NOMO-1 treated with DMSO at 0.1 percent for 48 hours (cell line): ENCODE results near the gene THYN1.
"Not testable (repeated sequence)": the region's sequence is repeated elsewhere in the genome, so short reads cannot be mapped to it uniquely, and the experiment has no call there.

ENCODE experiments used
- DNase-seq: peaks from one replicate; lab custom pipeline; 2025; ENCODE audit not compliant: unreplicated experiment; lab: John Stamatoyannopoulos, UW

Gene THYN1

DNA sequence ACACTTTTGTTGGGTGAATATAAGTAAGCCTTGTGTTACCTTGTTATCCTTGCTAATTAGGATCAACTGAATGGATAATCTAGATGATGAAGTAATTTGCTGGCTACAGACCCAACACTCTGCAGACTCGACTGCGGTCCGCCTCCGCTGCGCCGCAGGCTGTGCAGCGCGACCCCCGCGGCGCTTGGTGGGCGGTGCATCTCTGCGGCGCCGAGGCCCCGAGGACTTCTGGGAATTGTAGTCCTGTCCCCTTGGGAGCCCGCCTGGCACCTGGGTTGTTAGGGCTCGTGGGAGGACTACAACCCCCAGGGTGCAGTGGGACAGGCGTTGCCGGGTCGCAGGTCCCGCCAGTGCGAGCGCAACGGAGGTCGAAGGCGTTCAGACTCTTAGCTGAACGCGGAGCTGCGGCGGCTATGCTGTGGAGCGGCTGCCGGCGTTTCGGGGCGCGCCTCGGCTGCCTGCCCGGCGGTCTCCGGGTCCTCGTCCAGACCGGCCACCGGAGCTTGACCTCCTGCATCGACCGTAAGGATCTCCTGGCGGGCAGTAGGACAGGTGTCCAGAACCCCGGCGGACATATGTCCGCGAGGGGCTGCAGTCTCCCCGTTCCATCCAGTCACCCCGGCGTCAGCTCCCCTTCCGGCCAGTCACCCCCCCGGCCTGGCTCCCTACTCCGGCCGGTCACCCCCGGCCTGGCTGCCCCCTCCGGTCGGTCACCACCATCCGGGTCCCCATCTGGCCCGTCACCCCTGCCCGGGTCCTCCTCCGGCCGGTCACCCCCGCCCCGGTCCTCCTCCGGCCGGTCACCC is at the start of gene THYN1, which contains the start of gene ACAD8:
TSS of gene THYN1 (minus strand) at position 165 of the 806 bp plus-strand sequence. CDS start 470 bp downstream, outside the sequence.
TSS of gene ACAD8 (plus strand) at position 381 of the 806 bp plus-strand sequence. CDS start at position 414, 33 bp downstream.
- DNase-seq, result peak; percentile 95

DNA sequence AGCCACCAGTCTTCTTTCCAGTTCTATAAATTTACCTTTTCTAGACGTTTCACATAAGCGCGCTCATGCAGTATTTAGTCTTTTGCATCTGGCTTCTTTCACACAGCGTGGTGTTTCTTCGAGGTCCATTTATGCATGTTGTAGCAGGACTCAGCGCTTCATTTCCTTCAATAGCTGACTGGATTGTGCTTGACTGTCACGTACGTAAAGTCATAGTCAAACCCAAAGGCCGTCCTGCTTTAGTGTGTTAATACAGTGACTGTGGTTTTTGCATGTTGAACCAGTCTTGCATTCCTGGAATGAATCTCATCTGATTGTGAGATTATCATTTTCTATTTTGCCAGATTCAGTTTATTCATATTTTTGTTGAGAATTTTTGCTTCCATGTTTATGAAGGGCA is 41.5 kb upstream of the THYN1 start:
- no peak for DNase-seq

DNA sequence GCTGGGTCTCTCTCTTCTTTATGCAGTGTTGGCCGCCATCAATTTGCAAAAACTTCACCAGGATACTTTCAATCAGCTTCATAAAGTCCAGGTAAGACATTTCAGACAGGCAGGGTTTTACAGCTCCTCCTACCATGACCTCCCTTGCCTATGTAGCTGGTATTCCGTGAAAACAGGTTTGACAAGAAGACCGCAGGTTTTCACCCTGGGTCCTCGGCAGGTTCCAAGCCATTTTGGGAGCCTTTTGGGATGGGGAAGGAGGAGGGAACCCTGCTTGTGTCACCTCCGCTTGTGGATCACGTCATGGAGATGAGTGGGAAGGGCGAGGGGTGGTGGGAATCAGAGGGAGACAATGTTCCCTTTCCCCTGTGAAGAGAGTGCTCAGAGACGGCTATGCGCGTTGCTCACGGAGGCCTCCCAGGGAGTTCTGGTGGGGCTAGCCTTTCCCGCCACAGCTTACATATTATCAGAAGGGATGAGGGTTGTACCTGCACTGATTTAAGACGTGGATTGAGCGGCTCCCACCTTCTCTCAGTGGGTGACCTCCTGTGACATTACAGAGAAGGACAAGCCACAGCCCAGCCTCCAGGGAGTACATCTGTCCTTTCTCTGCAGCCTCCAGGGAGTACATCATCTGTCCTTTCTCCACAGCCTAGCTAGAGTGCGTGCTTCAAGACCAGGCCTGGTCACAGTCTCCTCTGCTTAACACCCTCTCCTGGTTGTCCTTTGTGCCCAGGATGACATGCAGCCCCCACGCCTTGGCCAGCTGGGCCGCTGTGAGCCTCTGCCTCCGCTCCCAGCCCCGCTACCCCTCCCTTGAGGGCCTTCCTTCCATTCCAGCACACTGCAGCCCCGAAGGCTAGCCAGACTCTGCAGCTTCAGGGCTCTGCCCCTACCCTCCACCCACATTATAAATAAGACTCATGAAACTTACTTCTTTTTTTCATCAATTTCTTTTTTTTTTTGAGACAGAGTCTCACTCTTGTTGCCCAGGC is 40.3 kb upstream of the THYN1 start:
- no peak for DNase-seq

DNA sequence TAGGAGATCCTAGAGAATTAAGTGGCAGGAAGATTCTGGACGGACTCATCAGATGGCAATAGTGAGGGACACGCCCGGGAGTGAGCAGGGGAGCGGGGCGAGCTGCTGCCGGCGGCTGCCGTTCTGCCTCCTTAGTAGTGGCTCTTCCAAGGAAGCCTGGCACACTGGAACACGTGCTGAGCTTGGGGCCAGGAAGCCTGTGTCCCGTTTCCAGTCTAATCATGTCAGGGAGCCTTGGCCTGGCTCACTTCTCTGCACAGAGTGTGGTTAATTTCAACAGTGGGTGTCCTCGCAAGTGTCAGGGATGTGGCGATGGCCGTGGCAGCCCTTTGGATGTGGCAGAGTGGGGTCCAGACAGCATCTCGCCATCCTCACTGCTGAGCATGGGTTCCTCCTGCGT is 39.5 kb upstream of the THYN1 start:
- no peak for DNase-seq

DNA sequence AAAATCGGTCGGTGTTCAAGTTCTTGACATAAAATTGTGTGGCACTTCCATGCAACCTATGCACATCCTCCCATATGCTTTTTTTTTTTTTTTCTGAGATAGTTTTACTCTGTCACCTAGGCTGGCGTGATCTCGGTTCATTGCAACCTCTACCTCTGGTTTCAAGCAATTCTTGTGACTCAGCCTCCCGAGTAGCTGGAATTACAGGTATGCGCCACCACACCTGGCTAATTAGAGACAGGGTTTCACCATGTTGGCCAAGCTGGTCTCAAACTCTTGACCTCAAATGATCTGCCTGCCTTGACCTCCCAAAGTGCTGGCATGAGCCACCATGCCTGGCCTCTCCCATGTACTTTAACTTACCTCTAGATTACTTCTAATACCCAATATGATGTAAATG is 38.0 kb upstream of the THYN1 start:
- DNase-seq, result no peak

DNA sequence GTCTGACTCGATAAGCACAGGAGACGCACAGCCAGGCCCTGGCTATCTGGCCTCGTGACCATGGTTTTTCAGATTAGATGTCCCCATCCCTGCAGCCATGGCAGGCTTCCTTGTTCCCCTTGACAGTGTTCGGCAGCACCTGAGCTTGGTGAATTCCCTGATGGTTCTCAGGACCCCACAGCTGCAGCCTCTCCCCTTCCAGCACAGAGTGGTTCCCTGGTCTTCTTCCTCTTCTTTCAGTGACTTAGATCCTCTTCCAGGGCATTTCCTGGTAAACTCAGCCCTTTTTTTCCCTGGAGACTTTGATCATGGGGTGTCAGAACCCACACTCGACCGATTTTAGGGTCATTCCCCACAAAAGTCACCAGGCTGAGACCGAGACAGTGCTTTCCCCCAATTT is 37.5 kb upstream of the THYN1 start:
- no peak for DNase-seq

DNA sequence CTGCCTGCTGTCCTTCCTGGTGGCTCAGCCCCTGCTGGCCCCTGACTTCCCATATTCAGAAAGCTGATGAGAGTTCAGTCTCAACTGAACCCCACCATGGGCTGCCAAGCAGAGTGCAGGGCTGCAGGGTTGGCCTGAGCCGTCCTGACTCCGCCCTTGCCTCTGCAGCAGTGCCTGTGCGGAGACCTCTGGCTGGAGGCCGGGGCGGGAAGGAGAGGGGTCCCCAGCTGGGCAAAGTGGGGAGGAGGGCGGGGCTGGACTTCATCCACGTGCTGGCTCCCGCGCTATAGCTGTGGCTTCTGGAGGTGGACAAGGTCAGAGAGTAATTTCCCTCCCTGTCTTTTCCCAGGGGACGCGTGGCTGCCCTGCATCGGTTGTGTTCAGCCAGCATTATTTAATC is 36.6 kb upstream of the THYN1 start:
- DNase-seq, result no peak

DNA sequence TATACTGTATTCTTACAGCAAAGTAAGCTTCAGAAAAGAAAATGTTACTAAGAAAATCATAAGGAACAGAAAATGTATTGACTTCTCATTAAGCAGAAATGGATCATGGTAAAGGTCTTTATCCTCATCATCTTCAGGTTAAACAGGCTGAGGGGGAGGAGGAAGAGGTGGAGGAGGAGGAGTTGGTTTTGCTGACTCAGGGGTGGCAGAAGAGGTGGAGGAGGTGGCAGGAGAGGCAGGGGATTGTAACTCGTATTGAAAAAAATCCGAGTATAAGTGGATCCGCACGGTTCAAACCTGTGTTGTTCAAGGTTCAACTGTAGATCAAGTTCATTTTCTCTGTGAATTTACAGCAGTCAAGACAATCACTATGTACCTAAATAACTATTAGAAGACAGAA is 36.0 kb upstream of the THYN1 start:
- no peak for DNase-seq

DNA sequence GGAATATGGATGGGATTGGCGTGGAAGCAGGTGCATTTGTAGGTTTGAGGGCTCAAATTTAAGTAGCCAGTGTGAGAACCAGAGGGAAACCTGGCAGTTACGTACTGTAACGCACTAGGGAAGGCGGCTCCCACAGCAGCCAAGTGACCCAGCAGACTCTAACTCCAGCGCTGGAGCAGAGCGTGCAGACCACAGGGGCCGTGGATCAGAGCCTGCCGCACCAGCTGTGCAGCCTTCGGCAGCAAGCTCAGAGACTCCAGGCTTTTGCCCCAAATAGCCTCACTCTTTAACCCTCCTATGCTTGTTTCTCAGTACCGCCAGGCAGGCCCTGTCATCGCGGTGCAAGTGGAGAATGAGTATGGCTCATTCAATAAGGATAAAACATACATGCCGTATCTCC is 35.3 kb upstream of the THYN1 start:
- DNase-seq, result no peak

DNA sequence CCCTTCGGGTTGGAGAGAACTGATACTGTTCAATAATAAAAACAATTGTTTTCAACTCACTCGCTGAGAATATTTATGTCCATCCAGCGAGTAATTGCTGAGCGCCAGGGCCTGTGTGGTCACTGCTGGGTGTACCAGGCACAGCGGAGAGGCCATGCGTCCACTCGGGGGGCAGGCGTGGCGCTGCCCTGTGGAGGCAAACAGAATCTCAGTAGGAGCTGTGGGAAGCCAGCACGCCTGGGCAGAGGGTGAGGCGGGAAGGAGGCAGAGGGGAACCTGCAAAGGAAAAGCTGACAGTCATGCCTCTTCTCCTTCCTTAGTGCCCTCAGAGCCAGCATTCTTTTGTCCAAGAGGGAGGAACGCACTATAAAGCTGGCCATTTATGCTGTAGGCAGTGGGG is 34.4 kb upstream of the THYN1 start:
- no peak for DNase-seq

DNA sequence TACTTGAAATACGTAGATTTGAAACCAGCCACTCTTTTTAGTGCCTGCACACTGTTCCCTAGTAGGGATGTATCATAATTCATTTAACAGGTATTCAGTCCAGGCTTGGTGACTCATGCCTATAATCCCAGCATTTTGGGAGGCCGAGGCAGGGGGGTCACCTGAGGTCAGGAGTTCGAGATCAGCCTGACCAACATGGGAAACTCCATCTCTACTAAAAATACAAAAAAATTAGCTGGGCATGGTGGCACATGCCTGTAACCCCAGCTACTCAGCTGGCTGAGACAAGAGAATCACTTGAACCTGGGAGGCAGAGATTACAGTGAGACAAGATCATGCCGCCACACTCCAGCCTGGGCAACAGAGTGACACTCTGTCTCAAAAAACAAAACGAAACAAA is 31.2 kb upstream of the THYN1 start:
- DNase-seq, result not testable (repeated sequence)

DNA sequence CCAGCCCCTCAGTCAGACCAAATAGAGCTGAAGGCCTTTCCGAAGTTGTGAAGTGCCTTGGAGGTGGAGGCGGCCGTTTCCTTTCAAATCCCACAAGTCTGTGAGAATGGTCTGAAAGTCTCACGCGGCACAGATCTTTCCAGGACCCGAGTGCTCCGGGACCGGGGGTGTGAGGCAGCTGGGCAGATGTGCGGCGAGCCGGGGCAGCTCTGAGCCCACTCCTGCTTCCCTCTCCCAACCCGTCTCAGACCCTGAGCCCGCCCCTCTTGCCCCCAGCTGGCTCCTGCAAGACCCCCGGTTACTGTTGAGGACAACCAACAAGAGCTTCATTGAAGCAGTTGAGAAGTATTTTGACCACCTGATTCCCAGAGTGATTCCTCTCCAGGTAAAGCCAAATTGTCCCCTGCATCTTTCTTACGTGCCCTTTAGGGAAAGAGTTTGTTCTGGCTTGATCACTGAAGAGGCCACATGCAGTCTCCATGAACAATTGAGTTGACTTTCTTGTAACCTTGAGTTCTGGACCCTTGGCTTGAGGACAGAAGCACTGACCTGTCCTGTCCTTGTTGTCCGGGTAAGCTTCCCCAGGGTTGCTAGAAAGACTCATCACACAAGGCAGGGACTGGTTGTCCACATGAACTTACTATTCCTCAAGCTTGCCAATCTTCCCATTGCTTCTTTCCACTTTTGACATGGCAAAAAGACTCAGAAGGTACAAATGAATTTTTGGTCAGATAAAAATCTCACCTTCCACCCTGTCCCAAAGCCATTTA is 30.5 kb upstream of the THYN1 start:
- DNase-seq, result no peak

DNA sequence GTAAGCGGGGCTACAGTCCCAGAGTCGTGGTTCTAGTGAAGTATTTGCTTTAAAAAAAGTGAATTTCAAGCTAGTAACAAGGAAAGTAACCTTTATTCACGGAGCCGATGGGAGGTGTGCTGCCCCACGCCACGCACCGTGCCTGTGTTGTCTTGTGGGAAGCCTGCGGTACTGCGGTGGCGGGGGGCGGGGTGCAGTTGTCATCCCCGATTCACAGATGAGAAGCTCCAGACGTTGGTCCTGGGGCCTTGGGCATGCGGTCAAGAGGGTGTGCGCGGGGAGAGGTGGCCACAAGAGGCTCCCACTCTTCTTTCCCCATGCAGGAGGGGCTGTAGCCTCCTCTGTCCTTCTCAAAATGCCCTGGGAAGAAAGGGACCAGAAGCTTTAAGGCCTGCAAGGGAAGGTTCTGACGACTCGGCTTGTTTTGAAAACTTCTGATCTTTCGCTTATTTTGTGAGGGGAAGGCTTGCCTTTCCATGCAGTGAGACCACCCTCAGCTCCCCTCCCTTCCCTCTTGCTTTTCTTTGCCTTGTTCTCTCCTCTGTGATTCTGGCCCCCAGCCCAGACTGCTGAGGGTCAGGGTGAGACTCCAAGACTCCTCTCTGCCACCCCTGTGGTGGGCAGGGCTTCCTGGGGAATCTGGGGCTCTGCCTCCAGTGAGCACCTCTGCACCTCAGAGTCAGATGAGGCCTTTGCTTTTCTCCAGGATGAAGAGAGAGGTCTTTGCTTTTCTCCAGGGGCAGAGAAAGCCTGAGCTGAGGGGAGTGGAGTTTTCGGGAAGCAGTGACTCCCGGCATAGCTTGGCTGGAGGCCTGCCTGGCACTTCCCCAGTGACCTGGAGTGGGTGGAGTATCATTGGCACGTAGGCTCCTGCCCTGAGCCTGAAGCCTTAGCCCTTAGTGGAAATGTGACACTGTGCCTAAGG is 29.2 kb upstream of the THYN1 start:
- no peak for DNase-seq

DNA sequence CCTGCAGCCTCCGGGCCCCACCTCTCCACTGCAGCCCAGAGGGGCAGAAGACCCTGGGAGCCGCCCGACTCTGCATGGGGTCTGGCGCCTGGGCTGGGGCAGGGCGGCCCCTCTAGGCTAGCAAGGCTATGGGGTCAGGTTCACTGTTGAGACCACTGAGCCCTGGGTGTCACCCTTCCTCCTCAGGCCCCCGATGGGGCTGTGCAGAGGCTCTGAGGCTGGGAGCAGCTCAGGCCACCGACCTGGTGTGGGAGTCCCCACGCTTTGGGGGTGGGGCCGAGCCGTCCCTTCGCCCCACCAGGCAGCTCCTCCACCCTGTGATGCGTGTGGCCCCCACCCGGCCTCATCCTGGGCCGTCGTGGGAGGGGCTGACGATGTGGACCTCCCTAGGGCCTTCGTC is 28.5 kb upstream of the THYN1 start:
- not testable (repeated sequence) for DNase-seq

DNA sequence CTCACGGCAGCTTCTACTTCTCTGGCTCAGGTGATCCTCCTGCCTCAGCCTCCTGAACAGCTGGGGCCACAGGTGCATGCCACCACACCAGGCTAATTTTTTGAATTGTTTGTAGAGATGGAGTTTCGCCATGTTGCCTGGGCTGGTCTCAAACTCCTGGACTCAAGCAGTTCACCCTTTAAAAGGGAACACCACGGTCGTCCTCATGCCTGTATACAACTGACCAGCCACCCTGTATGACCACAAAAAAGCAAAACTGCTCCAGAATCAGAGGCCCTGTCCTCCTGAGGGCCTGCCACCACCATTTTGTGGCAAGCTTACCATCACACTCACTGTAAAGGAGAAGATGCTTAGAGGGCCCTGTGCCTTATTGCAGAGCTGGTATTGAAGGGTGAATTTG is 25.2 kb upstream of the THYN1 start:
- no peak for DNase-seq

DNA sequence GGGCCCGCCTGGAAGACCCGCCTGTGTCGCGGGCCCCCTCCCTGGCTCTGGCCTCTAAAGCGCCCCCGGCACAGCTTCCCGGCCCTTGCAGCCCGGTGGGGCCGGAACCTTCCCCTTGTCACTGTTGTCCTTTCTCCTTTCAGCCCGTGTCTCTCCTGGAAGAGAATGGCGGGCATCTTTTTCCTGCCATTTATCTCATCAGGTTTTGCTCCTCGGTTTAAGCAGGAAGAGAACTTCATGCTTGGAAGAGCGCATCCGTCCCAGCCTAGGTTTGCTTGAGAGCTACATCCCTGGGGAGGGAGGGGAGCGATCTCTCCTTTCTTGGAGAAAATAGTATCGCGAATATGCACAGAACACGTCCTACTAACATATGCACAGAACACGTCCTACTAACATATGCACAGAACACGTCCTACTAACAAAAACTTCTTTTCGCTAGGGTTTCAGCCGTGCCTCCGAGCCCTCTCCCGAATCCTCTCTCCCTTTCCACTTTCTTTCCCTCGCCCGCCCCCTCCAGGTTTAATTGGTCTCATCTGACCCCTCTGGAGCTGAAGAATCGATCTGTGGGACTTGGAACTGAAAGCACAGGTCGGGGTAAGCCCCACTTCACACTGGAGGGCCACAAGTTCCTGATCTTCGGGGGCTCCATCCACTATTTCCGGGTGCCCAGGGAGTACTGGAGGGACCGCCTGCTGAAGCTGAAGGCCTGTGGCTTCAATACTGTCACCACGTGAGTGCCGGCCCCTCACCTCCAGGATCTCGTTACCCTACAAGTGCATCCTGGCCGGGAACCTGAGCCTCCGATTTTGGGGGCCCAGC is 24.2 kb upstream of the THYN1 start:
- no peak for DNase-seq

DNA sequence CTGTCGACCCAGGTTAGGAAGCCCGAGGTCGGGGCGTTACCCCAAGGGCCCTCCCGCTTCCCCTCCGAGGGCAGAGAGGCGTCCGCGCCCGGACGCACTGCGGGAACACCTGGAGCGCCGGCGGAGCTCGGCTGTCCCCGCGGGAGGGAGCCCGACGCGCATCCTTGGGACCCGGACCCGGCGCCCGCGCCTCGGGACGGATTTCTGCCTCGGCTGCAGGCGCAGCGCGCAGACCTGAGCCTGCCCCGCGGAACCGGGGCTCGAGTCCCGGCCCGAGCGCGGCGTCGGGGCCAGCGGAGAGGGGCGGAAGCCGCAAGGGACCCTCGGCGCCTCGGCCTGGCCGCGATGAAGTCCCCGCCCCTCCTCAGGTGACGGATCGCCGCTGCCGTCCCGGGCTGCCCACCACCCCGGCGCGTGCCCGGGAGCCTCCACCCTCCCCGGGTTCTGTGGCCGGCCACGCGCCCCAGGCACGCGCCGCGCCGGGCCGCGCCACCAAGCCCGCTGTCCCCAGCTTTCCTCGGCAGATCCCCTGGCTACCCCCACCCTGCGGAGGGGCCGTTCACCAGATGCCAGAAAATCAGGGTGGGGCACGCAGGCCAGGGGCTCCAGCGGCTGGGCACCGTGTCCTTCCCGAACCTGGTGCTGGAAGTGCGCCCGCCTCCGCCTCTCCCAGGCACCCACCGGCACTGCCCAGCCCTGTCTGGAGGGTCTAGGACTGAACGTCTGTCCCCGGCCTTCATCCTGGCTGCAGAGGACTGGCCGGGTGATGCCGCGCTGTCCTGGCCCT is 23.4 kb upstream of the THYN1 start:
- no peak for DNase-seq
